GM13976 (cell line): Measurements from ENCODE around the gene IQSEC3.

Experiments used
- DNase-seq: peaks from one replicate; pipeline ENCODE4 v3.0.0; 2012; ENCODE audit warnings: low spot score
- in situ Hi-C: fragments of 300-500 bp; cut with MboI; formaldehyde crosslinking; loops from one replicate; pipeline ENCODE4 v1.12.0; 2022; ENCODE audit warnings: low sequenced_read_pairs, mixed read lengths, inconsistent platforms; ENCODE audit not compliant: unreplicated experiment
- TF ChIP-seq, protein P1 (sequence below): IDR thresholded peaks from 2 replicates; pipeline ENCODE4 v1.5.1; 2012; ENCODE audit warnings: borderline replicate concordance, mild to moderate bottlenecking; ENCODE audit not compliant: insufficient read depth; ENCODE audit errors: extremely low read depth, missing control alignments, control extremely low read depth

Gene IQSEC3

DNA sequence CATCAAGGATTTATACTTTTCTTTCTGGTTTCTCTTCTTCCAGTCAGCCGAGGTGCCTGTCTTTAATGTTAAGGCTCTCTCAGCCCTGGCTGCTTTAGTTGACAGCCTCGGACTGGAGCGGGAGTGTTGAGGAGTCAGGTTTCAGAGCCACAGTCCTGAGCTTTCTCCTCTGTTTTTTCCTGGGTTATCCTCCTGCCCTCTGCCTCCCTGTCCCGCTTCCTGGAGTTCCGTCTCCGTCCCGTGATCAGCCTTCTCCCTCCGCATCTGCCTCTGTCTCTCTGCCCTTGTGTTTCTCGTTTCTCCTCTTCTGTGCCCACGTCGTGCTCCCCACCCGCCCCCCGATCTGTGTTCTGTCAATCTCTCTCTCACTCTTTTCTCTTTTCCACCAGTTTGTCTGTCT lies 33.0 kb downstream of the IQSEC3 start:
- in situ Hi-C loops = no loop called here
- TF ChIP-seq, protein P1, sequence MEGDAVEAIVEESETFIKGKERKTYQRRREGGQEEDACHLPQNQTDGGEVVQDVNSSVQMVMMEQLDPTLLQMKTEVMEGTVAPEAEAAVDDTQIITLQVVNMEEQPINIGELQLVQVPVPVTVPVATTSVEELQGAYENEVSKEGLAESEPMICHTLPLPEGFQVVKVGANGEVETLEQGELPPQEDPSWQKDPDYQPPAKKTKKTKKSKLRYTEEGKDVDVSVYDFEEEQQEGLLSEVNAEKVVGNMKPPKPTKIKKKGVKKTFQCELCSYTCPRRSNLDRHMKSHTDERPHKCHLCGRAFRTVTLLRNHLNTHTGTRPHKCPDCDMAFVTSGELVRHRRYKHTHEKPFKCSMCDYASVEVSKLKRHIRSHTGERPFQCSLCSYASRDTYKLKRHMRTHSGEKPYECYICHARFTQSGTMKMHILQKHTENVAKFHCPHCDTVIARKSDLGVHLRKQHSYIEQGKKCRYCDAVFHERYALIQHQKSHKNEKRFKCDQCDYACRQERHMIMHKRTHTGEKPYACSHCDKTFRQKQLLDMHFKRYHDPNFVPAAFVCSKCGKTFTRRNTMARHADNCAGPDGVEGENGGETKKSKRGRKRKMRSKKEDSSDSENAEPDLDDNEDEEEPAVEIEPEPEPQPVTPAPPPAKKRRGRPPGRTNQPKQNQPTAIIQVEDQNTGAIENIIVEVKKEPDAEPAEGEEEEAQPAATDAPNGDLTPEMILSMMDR = no peak
- no peak for DNase-seq

DNA sequence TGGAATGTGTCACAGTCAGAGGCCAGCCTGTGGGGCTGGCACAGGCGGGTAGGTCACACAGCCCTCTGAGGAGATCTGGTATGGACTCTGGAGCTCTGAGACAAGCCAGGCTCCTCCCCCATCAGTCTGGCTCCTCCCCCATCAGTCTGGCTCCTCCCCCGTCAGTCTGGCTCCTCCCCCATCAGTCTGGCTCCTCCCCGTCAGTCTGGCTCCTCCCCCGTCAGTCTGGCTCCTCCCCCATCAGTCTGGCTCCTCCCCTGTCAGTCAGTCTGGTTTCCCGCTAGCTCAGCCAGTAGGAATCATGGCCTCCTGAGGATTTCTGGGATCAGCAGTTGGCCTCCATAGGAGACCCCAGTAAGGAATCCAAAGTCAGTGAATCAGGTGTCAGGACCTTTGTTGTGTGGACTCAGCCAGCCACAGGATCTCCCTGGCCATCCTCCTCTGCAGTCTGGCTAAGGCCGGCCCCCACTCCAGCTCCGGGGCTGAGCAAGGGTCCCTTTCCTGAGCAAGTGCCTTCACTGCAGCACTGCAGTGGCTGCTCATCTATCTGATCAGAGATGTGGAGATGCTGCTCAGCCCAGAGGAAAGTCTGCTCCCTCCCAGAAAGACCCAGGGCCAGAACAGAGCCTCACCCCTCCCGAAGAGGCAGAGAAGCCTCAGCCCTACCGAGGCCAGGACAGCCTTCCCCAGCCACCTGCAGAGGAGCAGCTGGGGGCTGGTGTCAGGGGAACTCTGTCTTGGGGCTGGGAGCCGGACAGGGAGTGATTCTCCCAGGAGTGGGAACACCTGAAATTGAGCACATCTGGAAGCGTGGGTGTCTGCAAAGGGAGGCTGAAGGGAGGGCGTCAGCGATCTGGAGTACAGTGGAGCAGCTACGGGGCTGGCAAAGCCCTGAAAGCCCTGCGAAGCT lies 35.7 kb downstream of the IQSEC3 start:
- DNase-seq = peak; percentile 50
- TF ChIP-seq, protein P1 = no peak
- in situ Hi-C loops = no loop called here

DNA sequence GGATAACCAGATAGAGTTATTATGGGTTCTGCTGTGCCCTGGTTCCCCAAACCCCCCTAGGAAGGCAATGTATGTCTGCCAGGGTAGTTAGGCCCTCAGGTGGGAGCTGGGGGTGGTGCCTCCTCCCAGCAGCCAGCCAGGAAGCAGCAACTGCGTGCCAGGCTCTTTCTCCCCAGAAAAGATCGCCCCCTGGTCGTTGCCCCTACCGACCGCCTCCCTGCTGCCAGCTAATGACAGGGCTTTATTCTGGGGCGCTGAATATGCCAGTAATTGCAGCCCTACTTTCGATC lies 36.3 kb downstream of the IQSEC3 start:
- in situ Hi-C loops = no loop called here
- TF ChIP-seq, protein P1 = no peak
- DNase-seq = no peak

DNA sequence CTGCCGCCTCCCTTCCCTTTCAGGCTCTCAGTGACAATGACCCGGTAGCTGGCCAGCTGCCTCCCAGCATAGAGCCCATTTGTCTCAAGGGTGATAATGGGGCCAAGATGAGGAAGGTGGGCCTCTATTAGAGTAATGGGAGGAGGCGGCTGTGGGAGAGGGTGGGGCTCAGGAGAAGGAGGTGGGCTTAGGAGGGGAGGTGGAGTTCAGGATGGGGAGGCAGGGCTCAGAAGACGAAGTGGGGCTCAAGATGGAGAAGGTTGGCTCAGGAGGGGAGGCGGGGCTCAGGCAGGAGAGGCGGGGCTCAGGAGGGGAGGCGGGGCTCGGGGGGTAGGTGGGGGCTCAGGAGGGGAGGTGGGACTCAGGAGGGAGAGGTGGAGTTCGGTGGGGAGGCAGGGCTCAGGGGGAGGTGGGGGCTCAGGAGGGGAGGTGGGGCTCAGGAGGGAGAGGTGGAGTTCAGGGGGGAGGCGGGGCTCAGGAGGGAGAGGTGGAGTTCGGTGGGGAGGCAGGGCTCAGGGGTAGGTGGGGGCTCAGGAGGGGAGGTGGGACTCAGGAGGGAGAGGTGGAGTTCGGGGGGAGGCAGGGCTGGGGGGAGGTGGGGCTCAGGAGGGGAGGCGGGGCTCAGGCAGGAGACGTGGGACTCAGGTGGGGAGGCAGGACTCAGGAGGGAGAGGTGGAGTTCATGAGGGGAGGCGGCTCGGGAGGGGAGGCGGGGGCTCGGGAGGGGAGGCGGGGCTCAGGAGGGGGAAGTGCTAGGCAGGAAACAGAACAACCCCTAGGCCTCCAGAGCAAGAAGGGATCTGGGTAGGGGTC lies 36.8 kb downstream of the IQSEC3 start:
- TF ChIP-seq, protein P1 = no peak
- in situ Hi-C loops = no loop called here
- DNase-seq = no peak

DNA sequence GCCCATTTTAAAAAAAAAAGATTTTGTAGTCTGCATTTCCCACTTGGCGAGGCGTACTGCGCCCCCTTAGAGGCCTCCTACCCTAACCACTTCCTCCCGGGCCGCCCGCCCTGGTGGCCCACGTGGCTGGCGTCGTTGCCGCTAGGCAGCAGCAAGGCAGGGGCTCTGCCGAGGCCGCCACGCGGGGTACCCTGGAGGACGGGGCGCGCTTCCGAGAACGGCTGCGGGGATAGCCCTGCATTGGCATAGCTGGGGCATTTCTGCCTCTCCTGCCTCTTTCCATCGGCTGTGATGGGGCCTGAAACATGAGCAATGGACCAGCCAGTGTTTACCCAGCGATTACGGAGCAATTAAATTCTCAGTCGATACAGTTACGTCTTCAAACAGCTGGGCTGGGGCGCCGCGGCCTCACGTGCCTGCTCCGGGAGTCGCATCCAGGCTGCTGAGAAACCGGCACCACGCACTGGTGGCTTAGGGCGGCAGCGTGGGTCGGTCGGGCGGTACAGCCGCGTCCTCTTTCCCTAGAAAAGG lies 38.0 kb downstream of the IQSEC3 start:
- TF ChIP-seq, protein P1 = no peak
- no peak for DNase-seq
- in situ Hi-C loops = no loop called here

DNA sequence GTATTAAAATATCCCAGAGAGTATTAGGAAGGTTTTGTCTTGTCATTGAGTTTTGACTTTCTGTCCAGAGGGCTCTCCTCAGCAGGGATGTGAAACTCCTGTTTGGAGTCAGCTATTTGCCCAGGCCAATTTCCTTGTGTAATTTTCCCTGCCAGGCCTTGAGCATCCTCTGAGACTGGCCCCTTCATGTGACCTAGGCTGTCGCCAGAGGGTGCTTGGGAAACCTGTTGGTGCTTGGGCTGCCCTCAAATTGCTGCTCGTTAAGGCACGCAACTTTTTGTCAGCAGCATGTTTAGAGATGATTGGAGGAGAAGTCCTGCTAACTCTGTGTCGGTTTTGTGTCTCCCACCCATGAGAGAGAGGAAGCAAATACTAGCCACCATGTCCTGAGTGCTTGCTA lies 39.1 kb downstream of the IQSEC3 start:
- TF ChIP-seq, protein P1 = no peak
- in situ Hi-C loops = no loop called here
- no peak for DNase-seq
